CD14-positive monocyte (primary cell): ENCODE measurements around the gene RAI1. TPM values are rescaled to one million over a fixed set of nuclear protein-coding genes. Genes with fewer than 3 reads are reported as not detected.
"Not testable (repeated sequence)": the region's sequence is repeated elsewhere in the genome, so short reads cannot be mapped to it uniquely, and the experiment has no call there.

Experiments used
- DNase-seq, 3 donors: peaks; one replicate each; pipeline ENCODE4 v3.0.0-alpha.2; 2011 to 2022
- H2AFZ ChIP-seq: 2 replicates; pipeline ENCODE4 v1.6.0; 2012; ENCODE audit warnings: mild to moderate bottlenecking, low read depth, low read length, inconsistent platforms; ENCODE audit not compliant: insufficient read depth, poor library complexity, severe bottlenecking
- H3K27ac ChIP-seq, 2 donors: 1 replicate in 1 of 2; 2 replicates in 1 of 2; pipeline ENCODE4 v1.5.1; 2012 to 2013; ENCODE audit warnings: low read length in 2 of 2, control low read depth in 1 of 2, inconsistent platforms in 1 of 2, low read depth in 1 of 2, mild to moderate bottlenecking in 1 of 2
- H3K27me3 ChIP-seq, 2 donors: one replicate each; pipeline versions ENCODE4 v1.6.0 to v1.6.1; 2011 to 2013; ENCODE audit warnings: low read length in 2 of 2; ENCODE audit not compliant: control insufficient read depth in 2 of 2, insufficient read depth in 2 of 2
- H3K36me3 ChIP-seq, 2 donors: replicated peaks in 1 of 2; 1 replicate in 1 of 2; 2 replicates in 1 of 2; pipeline versions ENCODE4 v1.5.1 to v1.6.1; 2012 to 2013; ENCODE audit warnings: low read length in 2 of 2, control low read depth in 1 of 2, inconsistent platforms in 1 of 2, mild to moderate bottlenecking in 1 of 2; ENCODE audit not compliant: insufficient read depth in 2 of 2, control insufficient read depth in 1 of 2
- H3K4me1 ChIP-seq, 2 donors: 1 replicate in 1 of 2; 2 replicates in 1 of 2; pipeline versions ENCODE4 v1.5.1 to v1.6.1; 2012 to 2013; ENCODE audit warnings: low read length in 2 of 2, control low read depth in 1 of 2, inconsistent platforms in 1 of 2, mild to moderate bottlenecking in 1 of 2, moderate library complexity in 1 of 2; ENCODE audit not compliant: insufficient read depth in 2 of 2, control insufficient read depth in 1 of 2
- H3K4me2 ChIP-seq: replicated peaks from 2 replicates; pipeline ENCODE3; 2012; ENCODE audit warnings: low read length, moderate library complexity, mild to moderate bottlenecking; ENCODE audit not compliant: poor library complexity, severe bottlenecking; ENCODE audit errors: extremely low read depth
- H3K4me3 ChIP-seq, 3 experiments: fragments of 200-600 bp in 1 of 3; sonication (generic) in 1 of 3; replicated peaks in 1 of 3; 1 replicate in 2 of 3; 2 replicates in 1 of 3; pipeline ENCODE4 v1.5.1; 2011 to 2013; ENCODE audit warnings: low read length in 3 of 3, mild to moderate bottlenecking in 3 of 3, control low read depth in 2 of 3, low read depth in 2 of 3, inconsistent platforms in 1 of 3, moderate library complexity in 1 of 3
- H3K79me2 ChIP-seq: 2 replicates; pipeline ENCODE4 v1.6.0; 2012; ENCODE audit warnings: mild to moderate bottlenecking, control low read depth, inconsistent platforms, low read length, moderate library complexity; ENCODE audit not compliant: insufficient read depth
- H3K9ac ChIP-seq: 2 replicates; pipeline ENCODE4 v1.6.0; 2017; ENCODE audit warnings: low read length, mild to moderate bottlenecking; ENCODE audit not compliant: insufficient read depth, poor library complexity, severe bottlenecking
- H3K9me3 ChIP-seq, 2 donors: replicated peaks in 1 of 2; 1 replicate in 1 of 2; 2 replicates in 1 of 2; pipeline versions ENCODE4 v1.5.1 to v1.6.1; 2012 to 2013; ENCODE audit warnings: low read length in 2 of 2, control low read depth in 1 of 2; ENCODE audit not compliant: control insufficient read depth in 1 of 2, insufficient read depth in 1 of 2
- H4K20me1 ChIP-seq: 2 replicates; pipeline ENCODE4 v1.6.0; 2012; ENCODE audit warnings: mild to moderate bottlenecking, low read length, control low read depth, moderate library complexity; ENCODE audit not compliant: insufficient read depth
- H3K27ac Mint-ChIP-seq, 7 donors: one replicate each; pipeline ENCODE4 v1.8.0; 2020; ENCODE audit warnings: mild to moderate bottlenecking in 7 of 7, mixed read lengths in 7 of 7, moderate library complexity in 6 of 7, inconsistent platforms in 2 of 7
- H3K27me3 Mint-ChIP-seq, 3 donors: one replicate each; pipeline ENCODE4 v1.8.0; 2021 to 2022; ENCODE audit warnings: low read depth in 3 of 3, mild to moderate bottlenecking in 3 of 3, mixed read lengths in 3 of 3, moderate library complexity in 3 of 3, inconsistent platforms in 1 of 3
- H3K36me3 Mint-ChIP-seq, 2 donors: one replicate each; pipeline ENCODE4 v1.8.0; 2020; ENCODE audit warnings: mixed read lengths in 2 of 2, inconsistent platforms in 1 of 2, mild to moderate bottlenecking in 1 of 2
- H3K4me1 Mint-ChIP-seq: one replicate; pipeline ENCODE4 v1.8.0; 2020; ENCODE audit warnings: mild to moderate bottlenecking, mixed read lengths
- H3K4me3 Mint-ChIP-seq, 2 donors: one replicate each; pipeline ENCODE4 v1.8.0; 2020; ENCODE audit warnings: mild to moderate bottlenecking in 2 of 2, mixed read lengths in 2 of 2, moderate library complexity in 1 of 2
- H3K9me3 Mint-ChIP-seq, 7 donors: one replicate each; pipeline ENCODE4 v1.8.0; 2020 to 2022; ENCODE audit warnings: mixed read lengths in 7 of 7, mild to moderate bottlenecking in 6 of 7, moderate library complexity in 6 of 7, inconsistent platforms in 2 of 7
- CTCF ChIP-seq: fragments of 200-600 bp; IDR thresholded peaks from one replicate; pipeline ENCODE4 v1.8.0; 2022; ENCODE audit warnings: antibody characterized with exemption, mild to moderate bottlenecking
- WGBS: methylation state at CpG from one replicate; pipeline ENCODE4 v1.1.5; 2013; ENCODE audit warnings: missing lambda C conversion rate; ENCODE audit not compliant: insufficient coverage; 5-methylcytosine and 5-hydroxymethylcytosine counted together
- intact Hi-C, 2 donors: fragments of 100-400 bp; cut with micrococcal nuclease; formaldehyde crosslinking; loops; one replicate each; pipeline versions ENCODE4 v1.15.0 to v1.15.1; 2023
- polyA plus RNA-seq, 3 donors: library from polyadenylated mRNA; depleted of rRNA in 1 of 3; unstranded in 2 of 3; stranded (reverse) in 1 of 3; fragments of 300-500 nt in 2 of 3; fragments of >200 nt in 1 of 3; fragmentation: Illumina TruSeq in 2 of 3; gene quantifications; 1 replicate in 2 of 3; 2 replicates in 1 of 3; pipeline ENCODE4 v1.2.3, GENCODE V29; 2012 to 2021

RAI1 gene
- polyA plus RNA-seq, 3 donors: 0.89 to 4.4 (median 1.5) TPM

GRCh38 chr17:17676752-17677151 is 4.5 kb upstream of the RAI1 start:
- Histone ChIP-seq H3K36me3 (no peaks in the 10 kb centered on the region), H3K27me3 (no peaks in the 10 kb centered on the region), H2AFZ (no peak overlapping the region), H3K4me1 (peaks cover 20 to 25% of the 10 kb centered on the region in 2 donors), H3K4me3 (no peak overlapping the region), H3K27ac (no peak overlapping the region), H3K9ac (no peak overlapping the region), H4K20me1 (no peaks in the 10 kb centered on the region), H3K9me3 (no peaks in the 10 kb centered on the region), H3K4me2 (no peak overlapping the region), H3K79me2 (peaks cover under 1% of the 10 kb centered on the region)
- WGBS: 95% methylated on average over 6 of the region's 6 CpGs
- peaks cover 32% of the 10 kb centered on the region for H3K4me1 Mint-ChIP-seq
- no peak for DNase-seq
- no peaks in the 10 kb centered on the region for H3K9me3 Mint-ChIP-seq
- TF ChIP-seq CTCF: no peak
- peaks cover 3 to 23% (median 12%) of the 10 kb centered on the region in 3 donors for H3K27me3 Mint-ChIP-seq
- H3K4me3 Mint-ChIP-seq: no peak overlapping the region
- H3K36me3 Mint-ChIP-seq: no peaks in the 10 kb centered on the region
- intact Hi-C loops: loop anchor here in 1 of 2 donors (5.0 kb wide), 1 partner anchor 186 kb away; no protein-coding TSS in a partner anchor
- H3K27ac Mint-ChIP-seq: no peak overlapping the region

- Mint-ChIP-seq H3K9me3 (no peaks in the 10 kb centered on the region), H3K27ac (no peak overlapping the region), H3K36me3 (no peaks in the 10 kb centered on the region), H3K4me3 (no peak overlapping the region), H3K27me3 (peaks cover 3 to 23% (median 12%) of the 10 kb centered on the region in 3 donors), H3K4me1 (peaks cover 26% of the 10 kb centered on the region)
- no peak overlapping the region for H3K4me3 ChIP-seq
- H3K9me3 ChIP-seq: no peaks in the 10 kb centered on the region
- H3K4me2 ChIP-seq: no peak overlapping the region
- H3K27ac ChIP-seq: no peak overlapping the region
- no peak for DNase-seq
- H3K79me2 ChIP-seq: peaks cover 8% of the 10 kb centered on the region
- TF ChIP-seq CTCF: no peak
- intact Hi-C loops: loop anchor here in 1 of 2 donors (5.0 kb wide), 1 partner anchor 185 kb away; no protein-coding TSS in a partner anchor
- H3K9ac ChIP-seq: no peak overlapping the region
- H4K20me1 ChIP-seq: no peaks in the 10 kb centered on the region
- H3K36me3 ChIP-seq: no peaks in the 10 kb centered on the region
- H2AFZ ChIP-seq: no peak overlapping the region
- peaks cover 13 to 18% of the 10 kb centered on the region in 2 donors for H3K4me1 ChIP-seq
- H3K27me3 ChIP-seq: no peaks in the 10 kb centered on the region
- 86% methylated on average over 1 of the region's 2 CpGs for WGBS
Observed at GRCh38 chr17:17677299-17678040, 3.8 kb upstream of the RAI1 start.

- H3K36me3 Mint-ChIP-seq, H3K27me3 ChIP-seq, H3K36me3 ChIP-seq, H3K4me2 ChIP-seq, H2AFZ ChIP-seq, H3K9me3 Mint-ChIP-seq, H3K9me3 ChIP-seq, H3K9ac ChIP-seq, H3K4me3 Mint-ChIP-seq, H4K20me1 ChIP-seq, H3K27ac Mint-ChIP-seq, H3K27ac ChIP-seq, DNase-seq, H3K4me3 ChIP-seq: not testable (repeated sequence)
- intact Hi-C loops: loop anchor here in 1 of 2 donors (5.0 kb wide), 1 partner anchor 184 kb away; no protein-coding TSS in a partner anchor
- H3K4me1 Mint-ChIP-seq: peaks cover 20% of the 10 kb centered on the region
- peaks cover 3 to 18% (median 12%) of the 10 kb centered on the region in 3 donors for H3K27me3 Mint-ChIP-seq
- Histone ChIP-seq H3K79me2 (peaks cover 14% of the 10 kb centered on the region), H3K4me1 (peaks cover 9 to 15% of the 10 kb centered on the region in 2 donors)
- 100% methylated on average over 1 of the region's 5 CpGs for WGBS
Observed at GRCh38 chr17:17678063-17678699, 3.1 kb upstream of the RAI1 start.
